ENCODE data around the gene RMND5B.

Gene RMND5B

GRCh38 chr5:178093134-178093533, 37.7 kb upstream of the RMND5B start:
- Histone ChIP-seq H4K20me1 (ENCODE audit: insufficient read depth, low read length) (no peaks in the 10 kb centered on the region), H3K4me3 (ENCODE audit: low read length) (no peak overlapping the region), H3K27me3 (replicated peaks; ENCODE audit: insufficient read depth, low read length) (peaks cover 24% of the 10 kb centered on the region), H3K4me1 (ENCODE audit: low read length) (no peaks in the 10 kb centered on the region), H3K27ac (ENCODE audit: low read length) (no peak overlapping the region), H3F3A (ENCODE audit: insufficient read depth, low read length) (no peaks in the 10 kb centered on the region), H3K4me2 (ENCODE audit: low read depth, low read length) (no peak overlapping the region), H3K79me2 (ENCODE audit: low read length) (no peaks in the 10 kb centered on the region), H2AFZ (ENCODE audit: low read length) (no peak overlapping the region), H3K9me3 (replicated peaks; ENCODE audit: insufficient read depth, low read length) (no peaks in the 10 kb centered on the region), H3K9ac (ENCODE audit: low read length) (no peak overlapping the region), H3K9me2 (replicated peaks; ENCODE audit: insufficient read depth, low read length) (no peaks in the 10 kb centered on the region), H3K36me3 (replicated peaks; ENCODE audit: insufficient read depth, low read length) (no peaks in the 10 kb centered on the region)
- no peak for TF ChIP-seq CTCF (IDR thresholded peaks at IDR 0.05; ENCODE audit: low read length)
- no peak for TF ChIP-seq EZH2phosphoT487 (IDR thresholded peaks at IDR 0.05; ENCODE audit: low read length)
- no peak for TF ChIP-seq EZH2 (optimal IDR thresholded peaks at IDR 0.05; ENCODE audit: low read depth, low read length)
- DNase-seq: no peak

- H3K9ac ChIP-seq (ENCODE audit: low read length): no peak overlapping the region
- peaks cover 26% of the 10 kb centered on the region for H3K27me3 ChIP-seq (replicated peaks; ENCODE audit: insufficient read depth, low read length)
- H3K36me3 ChIP-seq (replicated peaks; ENCODE audit: insufficient read depth, low read length): no peaks in the 10 kb centered on the region
- no peak for DNase-seq
- H3K4me3 ChIP-seq (ENCODE audit: low read length): no peak overlapping the region
- TF ChIP-seq EZH2 (optimal IDR thresholded peaks at IDR 0.05; ENCODE audit: low read depth, low read length): no peak
- TF ChIP-seq CTCF (IDR thresholded peaks at IDR 0.05; ENCODE audit: low read length): no peak
- TF ChIP-seq EZH2phosphoT487 (IDR thresholded peaks at IDR 0.05; ENCODE audit: low read length): no peak
- H3F3A ChIP-seq (ENCODE audit: insufficient read depth, low read length): no peaks in the 10 kb centered on the region
- no peaks in the 10 kb centered on the region for H4K20me1 ChIP-seq (ENCODE audit: insufficient read depth, low read length)
- no peak overlapping the region for H2AFZ ChIP-seq (ENCODE audit: low read length)
- H3K79me2 ChIP-seq (ENCODE audit: low read length): no peaks in the 10 kb centered on the region
- no peaks in the 10 kb centered on the region for H3K9me2 ChIP-seq (replicated peaks; ENCODE audit: insufficient read depth, low read length)
- H3K4me2 ChIP-seq (ENCODE audit: low read depth, low read length): no peak overlapping the region
- no peaks in the 10 kb centered on the region for H3K4me1 ChIP-seq (ENCODE audit: low read length)
- H3K9me3 ChIP-seq (replicated peaks; ENCODE audit: insufficient read depth, low read length): no peaks in the 10 kb centered on the region
- no peak overlapping the region for H3K27ac ChIP-seq (ENCODE audit: low read length)
Measured at GRCh38 chr5:178094345-178094744, 36.5 kb upstream of the RMND5B start.

DNA sequence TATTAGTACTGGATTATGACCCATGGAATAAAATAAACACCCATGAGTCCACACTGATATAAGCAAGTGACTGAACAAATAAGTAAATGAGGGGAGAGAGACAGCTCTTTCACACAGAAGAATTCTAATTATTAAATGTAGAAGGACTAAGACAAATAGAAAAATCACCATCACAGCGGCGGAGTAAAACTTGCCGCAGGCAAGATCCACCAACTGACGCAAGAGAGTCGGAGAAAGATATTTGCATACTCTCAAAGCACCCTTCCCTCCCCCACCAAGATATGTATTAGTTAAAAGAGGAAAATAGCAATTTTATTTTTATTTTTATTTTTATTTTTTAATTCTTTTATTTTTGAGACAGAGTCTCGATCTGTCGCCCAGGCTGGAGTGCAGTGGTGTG, 32.1 kb upstream of the RMND5B start:
- H3K4me1 ChIP-seq (ENCODE audit: low read length): no peaks in the 10 kb centered on the region
- H3K4me3 ChIP-seq (ENCODE audit: low read length): no peak overlapping the region
- H3K9me3 ChIP-seq (replicated peaks; ENCODE audit: insufficient read depth, low read length): no peaks in the 10 kb centered on the region
- no peak overlapping the region for H3K9ac ChIP-seq (ENCODE audit: low read length)
- no peaks in the 10 kb centered on the region for H3K9me2 ChIP-seq (replicated peaks; ENCODE audit: insufficient read depth, low read length)
- H3K79me2 ChIP-seq (ENCODE audit: low read length): no peaks in the 10 kb centered on the region
- H3K27ac ChIP-seq (ENCODE audit: low read length): no peak overlapping the region
- H3K36me3 ChIP-seq (replicated peaks; ENCODE audit: insufficient read depth, low read length): no peaks in the 10 kb centered on the region
- no peak overlapping the region for H3K4me2 ChIP-seq (ENCODE audit: low read depth, low read length)
- H4K20me1 ChIP-seq (ENCODE audit: insufficient read depth, low read length): no peaks in the 10 kb centered on the region
- H3K27me3 ChIP-seq (replicated peaks; ENCODE audit: insufficient read depth, low read length): peaks cover 20% of the 10 kb centered on the region
- TF ChIP-seq EZH2phosphoT487 (IDR thresholded peaks at IDR 0.05; ENCODE audit: low read length) (no peak), EZH2 (optimal IDR thresholded peaks at IDR 0.05; ENCODE audit: low read depth, low read length) (no peak), CTCF (IDR thresholded peaks at IDR 0.05; ENCODE audit: low read length) (no peak)
- no peak overlapping the region for H2AFZ ChIP-seq (ENCODE audit: low read length)
- no peak for DNase-seq
- no peaks in the 10 kb centered on the region for H3F3A ChIP-seq (ENCODE audit: insufficient read depth, low read length)
